Measurements from ENCODE around the gene THBD.

Gene THBD

DNA sequence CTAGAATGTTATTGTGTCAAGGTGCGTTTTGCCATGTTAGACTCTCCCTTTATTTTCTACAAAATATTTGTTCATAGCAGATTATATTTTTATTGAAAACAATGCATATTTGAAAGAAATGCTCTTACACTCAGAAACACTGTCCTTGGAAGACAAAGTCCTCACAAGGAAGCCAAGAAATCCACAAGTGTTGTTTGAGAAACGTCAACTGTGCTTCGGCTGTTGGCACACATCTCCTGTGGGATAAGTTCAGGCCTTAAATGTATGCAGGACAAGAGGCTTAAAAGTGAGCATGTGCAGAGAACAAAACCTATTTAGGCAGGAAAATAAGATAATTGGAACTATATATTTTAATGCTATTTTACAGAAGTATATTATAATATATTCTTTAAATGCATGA lies 9.5 kb upstream of the THBD start:
- 0 out of 2 replicates have a peak, but pooled peaks cover under 1% of the 10 kb centered on the region for H3K27me3 ChIP-seq (ENCODE audit: insufficient read depth, low read length)
- peaks cover 2% of the 10 kb centered on the region; the same call in 1 of the 2 replicates for H3K9me3 ChIP-seq (ENCODE audit: insufficient read depth, low read depth, low read length)
- no peak overlapping the region for H3K4me3 ChIP-seq (ENCODE audit: low read length)
- H3K4me1 ChIP-seq (ENCODE audit: insufficient read depth, low read length) = peaks cover 16% of the 10 kb centered on the region
- H3K9ac ChIP-seq (ENCODE audit: low read depth, low read length) = no peak overlapping the region
- H3K27ac ChIP-seq (ENCODE audit: low read length) = no peak overlapping the region
- H3K36me3 ChIP-seq (ENCODE audit: insufficient read depth, low read depth, low read length) = no peaks in the 10 kb centered on the region

DNA sequence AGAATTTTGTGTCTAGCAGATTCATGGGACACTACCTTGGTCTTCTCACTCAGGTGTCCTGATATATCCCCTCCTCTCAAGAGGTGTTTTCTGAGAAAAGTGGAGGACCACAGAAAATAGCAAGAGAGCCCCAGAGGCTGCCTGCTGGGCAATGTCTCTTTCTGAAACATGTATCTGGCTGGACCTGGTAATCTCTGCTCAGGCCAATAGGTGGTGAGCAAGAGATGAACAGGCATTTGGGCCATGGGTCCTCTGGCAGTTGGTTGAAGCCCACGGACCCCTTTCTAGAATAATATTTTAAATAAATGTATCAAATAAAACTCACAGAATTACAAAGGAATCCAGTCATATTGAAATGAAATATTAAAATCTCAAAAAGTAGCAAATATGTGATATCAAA lies 8.8 kb upstream of the THBD start:
- peaks cover 16% of the 10 kb centered on the region for H3K4me1 ChIP-seq (ENCODE audit: insufficient read depth, low read length)
- H3K27me3 ChIP-seq (ENCODE audit: insufficient read depth, low read length) = peaks cover 8% of the 10 kb centered on the region
- H3K27ac ChIP-seq (ENCODE audit: low read length) = no peak overlapping the region
- no peak overlapping the region for H3K9ac ChIP-seq (ENCODE audit: low read depth, low read length)
- peaks cover 2% of the 10 kb centered on the region; the same call in 1 of the 2 replicates for H3K9me3 ChIP-seq (ENCODE audit: insufficient read depth, low read depth, low read length)
- no peaks in the 10 kb centered on the region for H3K36me3 ChIP-seq (ENCODE audit: insufficient read depth, low read depth, low read length)
- no peak overlapping the region for H3K4me3 ChIP-seq (ENCODE audit: low read length)

DNA sequence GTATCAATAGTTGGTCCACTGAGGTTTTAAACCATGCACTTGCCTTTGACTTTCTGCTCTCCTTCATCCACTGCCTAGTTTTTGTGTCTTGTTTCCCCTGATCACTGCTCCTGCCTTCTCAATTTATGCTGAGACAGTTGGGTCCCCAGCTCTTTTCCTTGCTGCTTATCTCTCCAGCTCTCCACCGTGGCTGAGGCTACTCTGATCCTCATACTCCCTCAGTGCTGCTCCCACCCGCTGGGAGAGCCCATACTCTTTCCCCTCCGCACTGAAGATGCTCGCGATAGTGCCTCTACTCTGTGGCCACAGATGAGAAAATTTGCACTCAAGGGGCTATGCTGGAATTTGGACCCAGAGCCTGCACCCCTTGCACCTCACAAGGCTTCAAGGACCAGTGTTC lies 3.4 kb upstream of the THBD start:
- Histone ChIP-seq H3K4me1 (ENCODE audit: insufficient read depth, low read length) (peaks cover 4% of the 10 kb centered on the region; the same call in 1 of the 2 replicates), H3K27ac (ENCODE audit: low read length) (no peak overlapping the region), H3K36me3 (ENCODE audit: insufficient read depth, low read depth, low read length) (no peaks in the 10 kb centered on the region), H3K9ac (ENCODE audit: low read depth, low read length) (no peak overlapping the region), H3K4me3 (ENCODE audit: low read length) (no peak overlapping the region), H3K9me3 (ENCODE audit: insufficient read depth, low read depth, low read length) (peaks cover 2% of the 10 kb centered on the region; the same call in 1 of the 2 replicates), H3K27me3 (ENCODE audit: insufficient read depth, low read length) (peaks cover 61% of the 10 kb centered on the region)

DNA sequence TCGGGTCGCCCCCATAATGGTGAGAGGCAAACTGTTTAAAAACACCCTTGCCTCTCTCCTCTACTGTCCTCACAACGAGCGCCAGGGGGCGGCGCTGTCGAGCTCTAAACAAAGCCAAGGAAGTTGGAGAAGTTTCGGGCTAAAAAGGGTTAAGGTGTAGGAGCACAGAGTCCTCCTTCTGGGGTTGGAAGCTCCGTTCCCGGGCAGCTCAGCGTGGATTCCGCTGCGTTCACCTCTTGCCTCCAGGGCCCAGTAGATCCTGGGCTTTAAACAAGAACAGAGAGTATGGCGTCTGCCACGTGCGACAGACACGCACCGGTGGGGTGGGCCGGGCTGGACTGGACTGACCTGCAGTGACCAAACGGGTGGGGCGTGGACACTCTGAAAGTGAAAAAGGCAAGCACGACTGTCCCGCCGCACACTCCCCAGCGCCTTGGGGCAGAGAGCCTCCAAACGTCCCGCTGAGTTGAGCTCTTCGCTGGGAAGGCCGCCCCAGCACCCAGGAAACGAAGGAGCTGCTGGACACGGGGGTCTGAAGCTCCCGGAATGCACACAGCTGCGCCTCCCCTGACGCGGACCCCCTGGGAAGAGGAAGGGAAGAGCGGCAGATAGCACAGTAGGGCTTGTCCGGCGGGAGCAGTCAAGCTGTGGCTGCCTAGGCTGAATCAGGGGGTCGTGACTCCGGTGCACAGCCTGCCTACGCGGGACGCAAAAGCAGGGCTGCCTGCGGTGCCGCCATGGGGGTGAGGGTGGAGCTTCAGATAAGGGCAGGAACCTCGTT lies 1.6 kb upstream of the THBD start:
- Histone ChIP-seq H3K9ac (ENCODE audit: low read depth, low read length) (peak overlapping the region; percentile 74; the same call in 1 of the 2 replicates), H3K27ac (ENCODE audit: low read length) (no peak overlapping the region), H3K4me1 (ENCODE audit: insufficient read depth, low read length) (peaks cover 4% of the 10 kb centered on the region; the same call in 1 of the 2 replicates), H3K9me3 (ENCODE audit: insufficient read depth, low read depth, low read length) (no peaks in the 10 kb centered on the region), H3K4me3 (ENCODE audit: low read length) (peak overlapping the region; percentile 76), H3K36me3 (ENCODE audit: insufficient read depth, low read depth, low read length) (no peaks in the 10 kb centered on the region), H3K27me3 (ENCODE audit: insufficient read depth, low read length) (peaks cover 80% of the 10 kb centered on the region)

DNA sequence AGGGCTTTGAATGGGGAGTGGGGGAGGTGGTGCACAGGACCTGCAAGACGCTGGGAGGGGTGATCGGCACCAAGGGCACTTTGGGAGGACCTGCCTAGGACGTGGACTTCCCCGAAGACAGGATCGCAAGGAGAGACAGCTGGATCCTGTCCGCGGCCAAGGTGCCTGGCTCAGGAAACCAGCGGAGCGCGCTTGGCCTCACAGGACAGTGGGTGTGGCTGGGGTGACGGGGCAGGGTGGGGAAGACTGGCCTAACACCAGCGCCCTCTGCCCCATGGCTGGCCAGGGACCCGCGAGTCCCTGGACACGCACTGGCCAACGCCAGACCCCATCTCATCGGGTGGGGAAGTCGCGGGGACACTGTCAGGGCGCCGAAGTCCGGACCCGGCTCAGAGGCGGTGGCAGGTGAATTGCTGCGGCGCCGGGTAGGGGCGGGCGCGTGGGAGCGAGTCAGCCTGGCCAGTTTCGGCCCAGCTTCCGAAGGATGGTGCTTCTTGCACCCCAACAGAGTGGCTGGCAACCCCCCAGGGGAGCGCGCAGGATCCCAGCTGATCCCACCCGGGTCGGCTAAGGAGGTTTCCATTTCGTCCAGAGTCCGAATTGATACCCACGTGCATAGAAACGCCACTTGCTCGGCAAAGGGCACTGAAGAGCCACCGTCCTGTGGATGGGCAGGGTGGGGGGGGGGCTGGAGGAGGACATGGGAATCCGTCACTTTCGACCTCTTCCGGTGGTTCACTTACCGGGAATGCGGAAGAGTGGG lies 785 bp upstream of the THBD start:
- no peak overlapping the region for H3K9ac ChIP-seq (ENCODE audit: low read depth, low read length)
- H3K4me1 ChIP-seq (ENCODE audit: insufficient read depth, low read length) = peaks cover 4% of the 10 kb centered on the region; the same call in 1 of the 2 replicates
- no peaks in the 10 kb centered on the region for H3K36me3 ChIP-seq (ENCODE audit: insufficient read depth, low read depth, low read length)
- H3K4me3 ChIP-seq (ENCODE audit: low read length) = peak overlapping the region; percentile 76
- H3K27me3 ChIP-seq (ENCODE audit: insufficient read depth, low read length) = peaks cover 88% of the 10 kb centered on the region
- no peak overlapping the region for H3K27ac ChIP-seq (ENCODE audit: low read length)
- no peaks in the 10 kb centered on the region for H3K9me3 ChIP-seq (ENCODE audit: insufficient read depth, low read depth, low read length)

DNA sequence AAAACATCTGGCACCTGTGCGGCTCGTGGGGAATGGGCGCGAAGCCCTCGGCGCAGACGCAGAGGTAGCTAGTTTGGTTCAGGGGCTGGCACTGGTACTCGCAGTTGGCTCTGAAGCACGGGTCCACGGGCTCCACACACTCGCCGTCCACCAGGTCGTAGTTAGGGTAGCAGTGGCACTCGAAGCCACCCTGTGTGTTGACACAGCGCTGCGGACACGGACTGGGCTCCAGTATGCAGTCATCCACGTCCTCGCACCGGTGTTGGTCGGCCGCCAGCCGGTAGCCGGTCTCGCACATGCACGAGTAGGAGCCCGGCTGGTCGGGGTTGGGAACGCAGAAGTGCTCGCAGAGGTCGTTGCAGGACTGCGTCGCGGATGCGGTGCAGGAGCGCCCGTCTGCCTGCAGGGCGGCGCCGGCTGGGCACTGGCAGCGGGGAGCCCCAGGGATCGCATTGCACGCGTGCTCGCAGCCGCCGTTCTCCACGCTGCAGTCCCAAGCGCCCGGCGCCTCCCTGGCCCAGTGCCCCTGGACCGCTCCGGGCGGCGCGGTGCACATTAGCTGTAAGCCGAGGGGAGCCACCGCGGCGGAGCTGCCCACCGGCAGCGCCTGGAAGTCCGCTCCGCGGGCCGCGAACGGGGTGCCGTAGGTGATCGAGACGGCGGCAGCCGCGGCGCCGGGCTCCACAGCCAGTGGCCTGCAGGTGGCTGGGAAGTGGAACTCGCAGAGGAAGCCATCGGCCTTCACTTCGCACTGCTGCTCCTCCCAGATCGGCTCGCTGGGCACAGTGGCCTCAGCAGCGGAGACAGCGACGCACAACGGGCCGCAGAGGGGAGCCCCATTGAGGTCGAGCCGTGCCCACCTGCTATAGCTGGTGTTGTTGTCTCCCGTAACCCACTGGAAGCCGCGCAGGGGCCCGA lies 930 bp downstream of the THBD start:
- no peak overlapping the region for H3K9ac ChIP-seq (ENCODE audit: low read depth, low read length)
- peak overlapping the region; percentile 76; the same call in 1 of the 2 replicates for H3K4me3 ChIP-seq (ENCODE audit: low read length)
- H3K27ac ChIP-seq (ENCODE audit: low read length) = no peak overlapping the region
- H3K4me1 ChIP-seq (ENCODE audit: insufficient read depth, low read length) = peaks cover 4% of the 10 kb centered on the region; the same call in 1 of the 2 replicates
- H3K9me3 ChIP-seq (ENCODE audit: insufficient read depth, low read depth, low read length) = no peaks in the 10 kb centered on the region
- peaks cover 100% of the 10 kb centered on the region for H3K27me3 ChIP-seq (ENCODE audit: insufficient read depth, low read length)
- H3K36me3 ChIP-seq (ENCODE audit: insufficient read depth, low read depth, low read length) = no peaks in the 10 kb centered on the region

DNA sequence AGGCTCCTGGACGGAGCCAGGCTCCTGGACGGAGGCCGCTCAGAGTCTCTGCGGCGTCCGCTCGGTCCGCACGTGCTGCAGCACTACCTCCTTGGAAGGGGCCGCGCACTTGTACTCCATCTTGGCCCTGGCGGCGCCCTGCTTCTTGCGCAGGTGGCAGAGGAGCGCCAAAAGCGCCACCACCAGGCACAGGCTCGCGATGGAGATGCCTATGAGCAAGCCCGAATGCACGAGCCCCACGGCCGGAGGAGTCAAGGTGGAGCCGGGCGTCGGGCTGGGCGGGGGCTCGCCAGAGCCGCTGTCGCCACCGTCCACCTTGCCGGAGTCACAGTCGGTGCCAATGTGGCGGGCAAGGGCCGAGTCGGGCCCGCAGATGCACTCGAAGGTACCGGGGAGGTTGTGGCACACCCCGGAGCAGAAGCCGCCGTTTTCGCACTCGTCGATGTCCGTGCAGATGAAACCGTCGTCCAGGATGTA lies 1.7 kb downstream of the THBD start:
- Histone ChIP-seq H3K36me3 (ENCODE audit: insufficient read depth, low read depth, low read length) (no peaks in the 10 kb centered on the region), H3K4me3 (ENCODE audit: low read length) (peak overlapping the region; percentile 76; the same call in 1 of the 2 replicates), H3K4me1 (ENCODE audit: insufficient read depth, low read length) (peaks cover 9% of the 10 kb centered on the region; the same call in 1 of the 2 replicates), H3K9me3 (ENCODE audit: insufficient read depth, low read depth, low read length) (no peaks in the 10 kb centered on the region), H3K9ac (ENCODE audit: low read depth, low read length) (no peak overlapping the region), H3K27me3 (ENCODE audit: insufficient read depth, low read length) (peaks cover 100% of the 10 kb centered on the region), H3K27ac (ENCODE audit: low read length) (no peak overlapping the region)

DNA sequence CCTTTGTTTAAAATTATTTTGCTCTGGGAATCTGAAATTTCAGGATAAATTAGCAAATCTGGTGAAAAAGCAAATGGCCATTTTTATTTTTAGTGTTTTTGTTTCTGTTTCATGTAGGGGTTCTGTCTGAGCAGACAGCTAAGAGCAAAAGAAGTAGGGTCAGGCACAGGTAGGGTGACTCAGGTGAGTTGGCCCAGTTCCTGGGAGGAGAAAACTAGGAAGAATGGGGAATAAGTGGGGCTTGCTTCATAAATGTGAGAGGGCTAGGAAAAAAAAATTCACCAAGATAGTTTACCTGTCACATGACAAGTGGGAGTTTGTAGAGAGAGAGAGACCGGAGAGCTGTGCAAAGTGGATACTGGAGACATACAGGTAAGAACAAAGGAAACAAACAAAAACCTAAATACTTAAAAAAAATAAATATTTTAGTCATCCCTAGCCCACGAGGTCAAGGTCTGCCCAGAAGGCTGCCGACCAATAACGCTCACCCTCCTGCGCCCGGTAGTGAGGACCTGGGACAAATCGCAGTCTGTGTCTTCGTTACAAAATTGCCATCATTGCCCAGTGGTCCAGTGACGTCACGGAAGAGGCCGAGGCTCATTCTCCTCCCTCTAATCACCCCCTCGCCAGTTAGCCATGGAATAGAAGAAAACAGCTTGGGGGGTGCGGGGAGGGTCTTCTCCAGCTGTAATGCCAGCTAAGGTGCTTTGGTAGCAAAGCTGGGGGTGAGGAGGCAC lies 2.3 kb downstream of the THBD start:
- H3K9me3 ChIP-seq (ENCODE audit: insufficient read depth, low read depth, low read length) = no peaks in the 10 kb centered on the region
- no peak overlapping the region for H3K27ac ChIP-seq (ENCODE audit: low read length)
- no peak overlapping the region for H3K4me3 ChIP-seq (ENCODE audit: low read length)
- peaks cover 15% of the 10 kb centered on the region for H3K4me1 ChIP-seq (ENCODE audit: insufficient read depth, low read length)
- no peak overlapping the region for H3K9ac ChIP-seq (ENCODE audit: low read depth, low read length)
- no peaks in the 10 kb centered on the region for H3K36me3 ChIP-seq (ENCODE audit: insufficient read depth, low read depth, low read length)
- peaks cover 95% of the 10 kb centered on the region for H3K27me3 ChIP-seq (ENCODE audit: insufficient read depth, low read length)

DNA sequence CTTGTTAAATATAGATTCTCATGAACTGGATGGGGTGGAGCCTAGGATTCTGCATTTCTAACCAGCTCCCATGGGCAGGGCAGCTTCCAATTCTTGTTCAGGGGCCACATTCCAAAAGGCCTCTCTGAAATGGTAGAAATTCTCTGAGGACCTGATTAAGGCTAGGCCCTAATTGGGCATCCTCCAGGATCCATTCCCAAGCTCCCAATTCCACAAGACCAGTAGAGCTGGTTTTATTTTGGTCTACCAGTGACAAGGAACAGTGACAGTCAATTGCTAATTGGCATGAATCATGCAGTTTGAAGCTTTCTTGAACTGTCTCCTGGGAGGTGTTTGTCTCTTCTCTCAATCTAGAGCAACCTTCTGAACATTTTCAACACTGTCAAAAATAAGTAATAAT lies 3.0 kb downstream of the THBD start:
- Histone ChIP-seq H3K9ac (ENCODE audit: low read depth, low read length) (no peak overlapping the region), H3K4me3 (ENCODE audit: low read length) (no peak overlapping the region), H3K36me3 (ENCODE audit: insufficient read depth, low read depth, low read length) (no peaks in the 10 kb centered on the region), H3K9me3 (ENCODE audit: insufficient read depth, low read depth, low read length) (no peaks in the 10 kb centered on the region), H3K4me1 (ENCODE audit: insufficient read depth, low read length) (peaks cover 15% of the 10 kb centered on the region), H3K27me3 (ENCODE audit: insufficient read depth, low read length) (peaks cover 91% of the 10 kb centered on the region), H3K27ac (ENCODE audit: low read length) (no peak overlapping the region)

DNA sequence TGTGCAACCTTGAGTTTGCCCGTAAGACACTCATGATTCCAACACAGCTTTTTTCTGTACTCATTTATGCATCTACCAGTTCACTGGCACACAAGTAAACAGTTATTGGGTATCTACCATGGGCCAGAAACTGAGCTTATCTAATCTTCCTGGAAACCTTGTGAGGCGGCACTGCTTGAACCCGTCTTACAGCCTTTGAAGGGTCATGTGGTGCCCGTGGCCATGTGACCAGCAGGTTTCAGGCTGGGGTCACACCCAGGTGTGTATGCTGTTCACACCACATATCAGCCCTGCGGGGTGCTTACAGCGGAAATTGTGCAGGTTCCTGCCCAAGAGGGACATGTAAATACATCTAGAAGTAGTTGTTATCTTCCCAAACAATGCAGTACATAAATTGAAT lies 6.1 kb downstream of the THBD start:
- H3K4me1 ChIP-seq (ENCODE audit: insufficient read depth, low read length) = peaks cover 15% of the 10 kb centered on the region
- no peaks in the 10 kb centered on the region for H3K36me3 ChIP-seq (ENCODE audit: insufficient read depth, low read depth, low read length)
- no peak overlapping the region for H3K9ac ChIP-seq (ENCODE audit: low read depth, low read length)
- H3K27ac ChIP-seq (ENCODE audit: low read length) = no peak overlapping the region
- no peaks in the 10 kb centered on the region for H3K9me3 ChIP-seq (ENCODE audit: insufficient read depth, low read depth, low read length)
- H3K4me3 ChIP-seq (ENCODE audit: low read length) = no peak overlapping the region
- peaks cover 89% of the 10 kb centered on the region for H3K27me3 ChIP-seq (ENCODE audit: insufficient read depth, low read length)

Data from iPS-20b (cell line).